Mesenchymal stem cell (in vitro differentiated cells and primary cell): Measurements from ENCODE around the gene INPP5B.

ENCODE experiments used
- DNase-seq: peaks from one replicate; pipeline ENCODE4 v3.0.0-alpha.2; 2013
- H2AFZ ChIP-seq: one replicate; pipeline ENCODE4 v1.6.1; 2013; ENCODE audit warnings: low read depth, mild to moderate bottlenecking, control low read depth, inconsistent platforms, low read length, moderate library complexity
- H2AK5ac ChIP-seq: 2 replicates; pipeline ENCODE4 v1.6.1; 2013; ENCODE audit warnings: low read length, moderate library complexity, mild to moderate bottlenecking, inconsistent platforms; ENCODE audit not compliant: severe bottlenecking
- H2BK120ac ChIP-seq: one replicate; pipeline ENCODE4 v1.6.1; 2013; ENCODE audit warnings: low read depth, mild to moderate bottlenecking, inconsistent platforms, low read length, moderate library complexity
- H2BK12ac ChIP-seq, 2 experiments: one replicate each; pipeline ENCODE4 v1.6.1; 2013; ENCODE audit warnings: inconsistent platforms in 2 of 2, low read length in 2 of 2, mild to moderate bottlenecking in 2 of 2, moderate library complexity in 2 of 2, control low read depth in 1 of 2
- H2BK15ac ChIP-seq: one replicate; pipeline ENCODE4 v1.6.1; 2013; ENCODE audit warnings: mild to moderate bottlenecking, low read depth, inconsistent platforms; ENCODE audit not compliant: poor library complexity, severe bottlenecking
- H2BK5ac ChIP-seq: 2 replicates; pipeline ENCODE4 v1.6.1; 2013; ENCODE audit warnings: low read depth, mild to moderate bottlenecking, low read length, control low read depth, inconsistent platforms; ENCODE audit not compliant: poor library complexity, severe bottlenecking
- H3K14ac ChIP-seq, 2 experiments: one replicate each; pipeline ENCODE4 v1.6.1; 2013; ENCODE audit warnings: inconsistent platforms in 2 of 2, low read length in 2 of 2, control low read depth in 1 of 2, mild to moderate bottlenecking in 1 of 2, moderate library complexity in 1 of 2
- H3K18ac ChIP-seq, 2 experiments: one replicate each; pipeline ENCODE4 v1.6.1; 2013; ENCODE audit warnings: inconsistent platforms in 2 of 2, low read length in 2 of 2, control low read depth in 1 of 2, low read depth in 1 of 2, mild to moderate bottlenecking in 1 of 2
- H3K23ac ChIP-seq, 2 experiments: one replicate each; pipeline ENCODE4 v1.6.1; 2013; ENCODE audit warnings: inconsistent platforms in 2 of 2, low read length in 2 of 2, mild to moderate bottlenecking in 2 of 2, moderate library complexity in 2 of 2, control low read depth in 1 of 2
- H3K27ac ChIP-seq: 2 replicates; pipeline ENCODE4 v1.5.1; 2013; ENCODE audit warnings: mild to moderate bottlenecking, moderate library complexity, low read length, control low read depth, inconsistent platforms; ENCODE audit not compliant: poor library complexity, severe bottlenecking
- H3K27me3 ChIP-seq, 2 experiments: 2 replicates each; pipeline versions ENCODE4 v1.6.1 to v1.7.0; 2013; ENCODE audit warnings: low read length in 2 of 2, mild to moderate bottlenecking in 2 of 2, moderate library complexity in 2 of 2, control low read depth in 1 of 2, inconsistent platforms in 1 of 2; ENCODE audit not compliant: control insufficient read depth in 1 of 2, insufficient read depth in 1 of 2
- H3K36me3 ChIP-seq, 2 experiments: 2 replicates each; pipeline versions ENCODE4 v1.6.1 to v1.7.0; 2013; ENCODE audit warnings: low read length in 2 of 2, control low read depth in 1 of 2, inconsistent platforms in 1 of 2, low read depth in 1 of 2, mild to moderate bottlenecking in 1 of 2; ENCODE audit not compliant: insufficient read depth in 2 of 2, control insufficient read depth in 1 of 2
- H3K4ac ChIP-seq, 2 experiments: one replicate each; pipeline ENCODE4 v1.6.1; 2013; ENCODE audit warnings: inconsistent platforms in 2 of 2, low read length in 2 of 2, mild to moderate bottlenecking in 2 of 2, moderate library complexity in 2 of 2, control low read depth in 1 of 2, low read depth in 1 of 2
- H3K4me1 ChIP-seq: 2 replicates; pipeline ENCODE4 v1.6.1; 2013; ENCODE audit warnings: low read depth, low read length, control low read depth; ENCODE audit not compliant: control insufficient read depth, insufficient read depth
- H3K4me2 ChIP-seq: 2 replicates; pipeline ENCODE4 v1.6.1; 2013; ENCODE audit warnings: low read length, mild to moderate bottlenecking, inconsistent platforms; ENCODE audit not compliant: poor library complexity, severe bottlenecking
- H3K4me3 ChIP-seq, 2 experiments: 2 replicates each; pipeline versions ENCODE4 v1.5.1 to v1.7.0; 2013; ENCODE audit warnings: low read length in 2 of 2, mild to moderate bottlenecking in 2 of 2, control low read depth in 1 of 2, low read depth in 1 of 2; ENCODE audit not compliant: insufficient read depth in 1 of 2
- H3K79me1 ChIP-seq: replicated peaks from 2 replicates; pipeline ENCODE4 v1.6.1; 2013; ENCODE audit warnings: mild to moderate bottlenecking, control low read depth, low read length, inconsistent platforms; ENCODE audit not compliant: poor library complexity, severe bottlenecking
- H3K9ac ChIP-seq: 2 replicates; pipeline ENCODE4 v1.7.0; 2013; ENCODE audit warnings: mild to moderate bottlenecking, low read length, moderate library complexity
- H3K9me3 ChIP-seq: 2 replicates; pipeline ENCODE4 v1.7.0; 2013; ENCODE audit warnings: mild to moderate bottlenecking, low read length; ENCODE audit not compliant: control insufficient read depth
- H4K8ac ChIP-seq: one replicate; pipeline ENCODE4 v1.6.1; 2013; ENCODE audit warnings: inconsistent platforms, mild to moderate bottlenecking, low read length, moderate library complexity
- H4K91ac ChIP-seq: one replicate; pipeline ENCODE4 v1.6.1; 2013; ENCODE audit warnings: mild to moderate bottlenecking, low read length, inconsistent platforms
- WGBS: methylation state at CpG from one replicate; pipeline ENCODE4 v1.1.7; 2013; ENCODE audit warnings: mixed read lengths; 5-methylcytosine and 5-hydroxymethylcytosine counted together

Gene INPP5B

GRCh38 chr1:37892151-37893047, 54.5 kb downstream of the INPP5B start:
- H4K91ac ChIP-seq: no peak overlapping the region

GRCh38 chr1:37890378-37891014, 56.4 kb downstream of the INPP5B start:
- Histone ChIP-seq H3K4me3 (no peak overlapping the region), H2AFZ (no peak overlapping the region), H3K4me1 (no peaks in the 10 kb centered on the region), H2BK12ac (no peak overlapping the region), H3K18ac (no peak overlapping the region), H3K14ac (no peak overlapping the region), H3K36me3 (peaks cover 17 to 62% of the 10 kb centered on the region in 2 experiments), H3K27me3 (no peaks in the 10 kb centered on the region), H2BK15ac (no peak overlapping the region), H2BK5ac (no peak overlapping the region), H3K23ac (no peak overlapping the region), H3K9ac (peak overlapping the region; percentile 46), H3K9me3 (no peaks in the 10 kb centered on the region), H4K8ac (no peak overlapping the region), H3K4me2 (no peak overlapping the region), H3K79me1 (peaks cover 14% of the 10 kb centered on the region), H2BK120ac (no peak overlapping the region), H4K91ac (no peak overlapping the region), H3K4ac (no peak overlapping the region), H2AK5ac (no peak overlapping the region), H3K27ac (no peak overlapping the region)
- 77% methylated on average over 1 of the region's 4 CpGs for WGBS
- DNase-seq: peak; percentile 27

More at GRCh38 chr1:37892151-37893047, 54.5 kb downstream of the INPP5B start:
- no peak overlapping the region for H3K14ac ChIP-seq
- H2BK12ac ChIP-seq: no peak overlapping the region
- H3K23ac ChIP-seq: no peak overlapping the region
- no peak overlapping the region for H3K4me2 ChIP-seq
- no peak overlapping the region for H3K27ac ChIP-seq
- no peaks in the 10 kb centered on the region for H3K27me3 ChIP-seq
- 90% methylated on average over 5 of the region's 5 CpGs for WGBS
- H3K36me3 ChIP-seq: peaks cover 4 to 44% of the 10 kb centered on the region in 2 experiments
- H4K8ac ChIP-seq: no peak overlapping the region
- H2BK5ac ChIP-seq: no peak overlapping the region
- H2BK120ac ChIP-seq: no peak overlapping the region
- peak; percentile 43 for DNase-seq
- no peak overlapping the region for H2BK15ac ChIP-seq
- no peak overlapping the region for H3K18ac ChIP-seq
- H3K4ac ChIP-seq: no peak overlapping the region
- H3K9me3 ChIP-seq: no peaks in the 10 kb centered on the region
- no peaks in the 10 kb centered on the region for H3K4me1 ChIP-seq
- peaks cover 14% of the 10 kb centered on the region for H3K79me1 ChIP-seq
- no peak overlapping the region for H3K4me3 ChIP-seq
- no peak overlapping the region for H2AFZ ChIP-seq
- peak overlapping the region; percentile 33 for H3K9ac ChIP-seq
- no peak overlapping the region for H2AK5ac ChIP-seq

- H2BK120ac ChIP-seq: no peak overlapping the region
- H3K14ac ChIP-seq: no peak overlapping the region
- no peak overlapping the region for H3K23ac ChIP-seq
- H4K91ac ChIP-seq: no peak overlapping the region
- no peak overlapping the region for H3K9ac ChIP-seq
- no peak overlapping the region for H3K4ac ChIP-seq
- no peaks in the 10 kb centered on the region for H3K27me3 ChIP-seq
- no peak overlapping the region for H2BK12ac ChIP-seq
- no peak overlapping the region for H2BK5ac ChIP-seq
- no peak overlapping the region for H3K27ac ChIP-seq
- H3K36me3 ChIP-seq: peaks cover 29 to 75% of the 10 kb centered on the region in 2 experiments
- WGBS: 90% methylated on average over 4 of the region's 6 CpGs
- H3K9me3 ChIP-seq: no peaks in the 10 kb centered on the region
- H3K4me1 ChIP-seq: no peaks in the 10 kb centered on the region
- H2BK15ac ChIP-seq: no peak overlapping the region
- no peak overlapping the region for H4K8ac ChIP-seq
- H2AK5ac ChIP-seq: no peak overlapping the region
- DNase-seq: no peak
- no peak overlapping the region for H3K18ac ChIP-seq
- H3K4me2 ChIP-seq: no peak overlapping the region
- no peak overlapping the region for H2AFZ ChIP-seq
- H3K4me3 ChIP-seq: no peak overlapping the region
- peaks cover 7% of the 10 kb centered on the region for H3K79me1 ChIP-seq
Observed at GRCh38 chr1:37888022-37888700, 58.7 kb downstream of the INPP5B start.

GRCh38 chr1:37884145-37884544, 62.7 kb downstream of the INPP5B start:
- Histone ChIP-seq H3K4me1 (no peaks in the 10 kb centered on the region), H4K8ac (no peak overlapping the region), H3K23ac (no peak overlapping the region), H3K36me3 (peaks cover 46 to 89% of the 10 kb centered on the region in 2 experiments), H3K14ac (no peak overlapping the region), H3K9me3 (no peaks in the 10 kb centered on the region), H2AFZ (no peak overlapping the region), H3K9ac (no peak overlapping the region), H3K4me3 (no peak overlapping the region), H2BK120ac (no peak overlapping the region), H2BK15ac (no peak overlapping the region), H3K4ac (no peak overlapping the region), H3K27me3 (no peaks in the 10 kb centered on the region), H2AK5ac (no peak overlapping the region), H3K27ac (no peak overlapping the region), H2BK12ac (no peak overlapping the region), H3K79me1 (peaks cover 6% of the 10 kb centered on the region), H3K18ac (no peak overlapping the region), H2BK5ac (no peak overlapping the region), H3K4me2 (no peak overlapping the region), H4K91ac (no peak overlapping the region)
- DNase-seq: no peak
- WGBS: 99% methylated on average over 3 of the region's 3 CpGs
